NCI-H2171 treated with DMSO at 0.1 percent for 48 hours (cell line): ENCODE data around the gene PPM1N.

Source experiments
- DNase-seq: peaks from one replicate; lab custom pipeline; 2025; lab: John Stamatoyannopoulos, UW

Gene PPM1N

GRCh38 chr19:45529420-45529785 lies 31.2 kb downstream of the PPM1N start:
- peak; percentile 56 for DNase-seq

GRCh38 chr19:45531349-45531748 lies 33.1 kb downstream of the PPM1N start:
- no peak for DNase-seq

- no peak for DNase-seq
Observed at GRCh38 chr19:45539459-45539858, 41.2 kb downstream of the PPM1N start.

GRCh38 chr19:45542234-45542668 lies 44.0 kb downstream of the PPM1N start:
- no peak for DNase-seq

GRCh38 chr19:45547211-45547770 lies 49.0 kb downstream of the PPM1N start:
- no peak for DNase-seq

GRCh38 chr19:45547965-45548609 lies 49.8 kb downstream of the PPM1N start:
- DNase-seq: no peak
